HTERT RPE-1 (cell line): Measurements from ENCODE around the gene CSNK1G2.

Source experiments
- in situ Hi-C: fragments of 300-500 bp; cut with MboI; formaldehyde crosslinking; loops from 4 replicates; pipeline ENCODE4 v1.14.3; 2020; ENCODE audit warnings: low sequenced_read_pairs

Gene CSNK1G2

DNA sequence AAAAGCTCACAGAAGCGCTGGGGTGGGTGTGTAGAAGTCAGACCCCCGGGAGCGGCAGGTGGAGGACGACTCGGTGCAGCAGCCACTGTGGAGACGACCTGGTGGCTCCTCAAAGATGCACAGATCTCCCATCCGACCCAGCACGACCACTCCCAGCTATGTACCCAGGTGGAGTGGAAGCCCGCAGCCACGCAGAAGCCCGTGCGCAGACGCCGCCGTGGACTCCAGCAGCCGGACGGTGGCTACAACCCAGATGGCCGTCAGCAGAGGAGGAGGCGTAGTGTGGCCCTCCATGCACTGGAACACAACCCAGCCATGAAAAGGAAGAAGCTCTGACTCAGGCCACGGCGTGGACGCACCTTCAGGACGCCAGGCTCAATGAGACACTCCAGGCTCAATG, 21.7 kb downstream of the CSNK1G2 start:
- in situ Hi-C loops = no loop called here

DNA sequence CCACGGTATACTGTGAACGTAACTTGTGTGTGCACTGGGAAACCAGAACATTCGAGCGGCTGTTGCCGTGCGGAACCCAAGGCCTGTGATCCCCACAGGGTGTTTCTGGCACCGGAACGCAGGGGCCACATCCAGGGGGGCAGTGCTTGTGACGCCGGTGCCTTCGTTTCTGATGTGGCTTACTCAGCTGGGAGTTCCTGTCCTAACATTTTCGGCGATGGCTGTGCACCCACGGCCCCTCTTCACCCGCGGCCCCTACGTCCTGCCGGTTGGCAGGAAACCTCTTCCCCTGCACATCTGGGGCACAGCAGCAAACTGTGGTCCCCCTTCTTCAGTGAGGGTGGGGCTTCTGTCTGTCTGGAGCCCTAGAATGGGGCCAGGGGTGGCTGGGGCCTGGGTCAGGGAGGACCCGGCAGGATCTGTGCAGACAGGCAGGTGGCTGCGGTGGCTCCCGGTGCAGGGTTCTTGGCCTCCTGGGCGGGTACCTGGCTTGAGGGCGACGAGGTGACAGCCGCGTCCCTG, 26.2 kb downstream of the CSNK1G2 start:
- in situ Hi-C loops = no loop called here

DNA sequence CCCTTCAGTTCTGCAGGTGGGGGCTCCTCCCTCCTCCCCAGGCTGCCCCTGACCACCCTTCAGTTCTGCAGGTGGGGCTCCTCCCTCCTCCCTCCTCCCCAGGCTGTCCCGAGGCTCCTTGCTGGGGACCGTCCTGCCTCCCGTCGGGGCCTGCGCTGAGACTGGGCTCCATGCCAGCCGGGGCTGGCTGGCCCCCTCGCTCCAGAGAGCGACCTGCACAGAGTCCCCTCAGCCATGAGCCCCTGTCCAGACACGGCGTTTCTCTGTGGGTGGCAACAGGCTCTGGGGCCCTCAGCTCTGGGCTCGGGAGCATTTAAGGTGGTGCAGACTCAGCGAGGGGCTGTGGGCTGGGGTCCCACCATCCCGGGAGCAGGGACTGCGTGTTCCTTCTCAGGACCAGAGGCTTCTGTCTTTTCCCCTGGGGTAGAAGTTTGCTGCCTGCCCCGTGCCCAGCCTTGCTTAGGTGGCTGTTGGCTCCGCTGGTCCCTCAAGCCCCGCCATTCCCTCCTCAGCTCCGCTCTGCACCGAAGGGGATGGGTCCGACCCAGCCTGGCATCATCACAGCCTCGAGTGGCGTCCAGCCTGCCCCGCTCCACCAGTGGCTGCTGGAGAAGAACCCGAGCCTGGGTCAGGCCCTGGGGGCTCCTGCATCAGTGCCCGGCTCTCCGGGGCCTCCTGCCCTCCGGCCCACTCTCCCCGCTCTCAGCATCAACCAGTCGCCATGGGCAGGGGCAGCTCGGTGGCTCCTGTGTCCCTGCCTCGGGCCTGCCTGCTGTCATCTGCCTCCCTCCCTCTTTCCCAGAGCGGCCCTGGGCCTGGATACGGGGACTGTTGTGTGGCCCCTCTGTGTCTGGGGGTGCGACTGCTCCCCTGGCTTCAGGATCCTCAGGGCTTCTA, 27.6 kb downstream of the CSNK1G2 start:
- in situ Hi-C loops = no loop called here

- in situ Hi-C loops = no loop called here
Measured at GRCh38 chr19:1969176-1970002, 28.4 kb downstream of the CSNK1G2 start.

DNA sequence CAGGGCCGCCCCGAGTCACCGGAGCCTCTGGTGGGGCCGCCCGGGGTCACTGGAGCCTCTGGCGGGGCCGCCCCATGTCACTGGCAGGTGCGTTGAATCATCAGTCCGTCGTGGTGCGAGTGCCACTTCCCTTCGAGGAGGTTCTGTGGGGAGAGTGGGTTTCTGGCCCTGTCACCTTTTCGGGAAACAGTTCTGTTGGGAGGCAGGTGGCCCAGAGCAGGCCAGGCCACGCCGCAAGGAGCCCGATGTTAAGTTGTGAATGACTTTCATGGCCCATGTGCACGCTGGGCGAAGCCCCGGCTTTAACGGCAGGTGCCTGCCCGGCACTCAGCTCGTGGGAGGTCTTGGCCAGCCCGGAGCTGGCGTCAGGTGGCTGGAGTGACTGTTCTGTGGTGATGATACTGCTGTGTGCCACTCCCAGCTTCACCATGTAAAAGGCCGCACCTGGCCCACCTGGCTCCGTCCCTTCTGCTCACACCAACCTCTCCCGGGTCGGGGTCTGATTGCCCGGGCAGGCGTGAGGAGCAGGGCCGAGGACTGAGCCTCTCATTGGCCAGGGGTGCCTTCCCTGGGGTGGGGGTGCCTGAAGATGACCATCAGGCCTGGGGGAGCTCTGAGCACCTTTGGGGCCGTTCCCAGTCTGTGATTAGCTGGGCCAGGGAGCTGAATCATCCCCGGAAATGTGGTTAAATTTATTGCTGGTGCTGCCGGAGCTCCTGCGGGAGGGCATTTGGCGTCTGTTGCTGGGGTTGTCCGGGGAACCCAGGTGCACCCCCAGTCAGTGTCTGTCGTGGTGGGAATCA, 29.2 kb downstream of the CSNK1G2 start:
- in situ Hi-C loops = no loop called here

DNA sequence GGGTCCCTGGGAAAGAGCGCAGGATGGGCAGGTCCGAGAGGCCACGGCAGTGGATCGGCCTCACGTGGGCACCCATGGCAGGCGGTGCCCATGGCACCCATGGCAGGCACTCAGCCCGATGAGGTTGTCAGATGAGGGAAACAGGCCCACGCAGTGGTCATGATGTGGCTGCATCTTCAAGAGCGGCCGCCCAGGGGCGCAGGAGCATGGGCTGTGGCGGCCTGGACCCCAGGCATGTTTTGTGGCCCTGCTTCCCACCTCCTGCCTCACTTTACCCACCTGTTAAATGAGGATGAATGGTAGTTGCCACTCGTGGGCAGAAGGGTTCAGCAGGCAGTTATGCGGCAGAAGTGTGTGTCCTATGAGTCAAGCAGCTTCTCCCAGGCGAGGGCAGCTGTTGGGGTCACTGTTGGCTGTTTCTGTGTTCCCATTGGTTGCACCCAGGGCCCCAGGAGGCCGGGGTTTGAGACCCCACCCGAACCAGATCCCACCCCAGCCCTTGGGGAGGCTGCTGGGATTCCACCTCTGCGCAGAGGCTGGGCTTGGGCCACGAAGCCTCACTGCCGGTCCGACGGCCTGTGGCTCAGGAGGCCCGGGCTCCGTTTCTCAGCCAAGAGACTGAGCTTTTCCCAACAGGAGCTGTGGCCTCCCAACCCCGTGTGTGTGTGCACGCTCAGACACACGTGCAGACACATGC, 30.0 kb downstream of the CSNK1G2 start:
- in situ Hi-C loops = no loop called here

DNA sequence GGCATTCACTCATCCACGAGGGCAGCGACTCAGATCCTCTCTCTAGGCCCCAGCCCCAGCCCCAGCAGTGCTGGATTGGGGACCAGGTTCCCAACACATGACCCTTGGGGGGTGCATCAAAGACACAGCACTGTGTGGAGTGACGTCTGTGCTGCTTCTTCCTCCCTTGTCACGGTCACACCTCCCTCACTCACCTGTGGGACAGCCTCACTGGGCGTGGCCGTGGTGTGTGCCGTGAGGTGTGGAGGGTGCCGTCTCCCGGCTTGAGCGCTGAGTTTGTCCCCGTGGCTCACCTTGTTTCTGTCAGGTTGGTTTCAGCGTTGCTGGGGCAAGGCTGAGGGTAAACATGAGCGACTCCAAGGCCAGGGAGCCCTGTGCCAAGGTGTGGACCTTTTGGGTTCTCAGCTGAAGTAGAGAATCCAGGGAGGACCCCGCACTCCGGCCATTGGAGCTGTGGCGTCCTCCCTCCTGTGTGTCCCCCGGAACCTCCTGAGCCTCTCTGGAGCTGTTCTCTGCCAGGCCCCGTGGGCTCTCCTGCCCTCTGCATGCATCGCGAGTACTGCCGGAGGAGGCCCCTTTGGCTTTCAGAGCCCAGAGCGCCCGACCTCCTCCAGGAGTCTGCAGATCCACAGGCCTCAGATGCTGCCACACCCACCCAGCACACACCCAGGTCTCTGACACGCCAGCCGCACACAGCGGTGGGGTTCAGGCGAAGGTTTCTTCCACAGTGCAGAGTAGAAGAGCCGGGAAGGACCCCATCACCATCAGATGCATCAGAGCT, 33.6 kb downstream of the CSNK1G2 start:
- in situ Hi-C loops = no loop called here

GRCh38 chr19:1975162-1975480, 34.1 kb downstream of the CSNK1G2 start:
- in situ Hi-C loops = no loop called here

DNA sequence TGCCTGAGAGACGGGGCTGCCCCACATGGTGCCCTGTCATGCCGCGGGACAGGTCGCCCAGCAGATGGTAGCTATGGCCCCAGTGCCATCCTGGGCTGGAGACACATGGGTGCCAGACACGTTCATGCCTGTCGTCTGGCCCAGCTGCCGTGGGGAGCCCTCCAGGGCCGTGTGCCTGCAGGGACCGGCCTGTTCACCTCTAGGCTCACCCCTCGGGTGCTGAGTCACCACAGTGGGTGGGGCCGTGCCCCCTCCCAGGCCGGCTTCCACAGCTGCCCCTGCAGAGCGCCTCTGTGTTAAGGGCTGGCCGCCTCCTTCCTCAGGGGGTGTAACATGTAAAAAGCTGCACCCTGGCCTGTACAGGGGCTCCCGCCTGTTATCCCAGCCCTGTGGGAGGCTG, 36.1 kb downstream of the CSNK1G2 start:
- in situ Hi-C loops = no loop called here

GRCh38 chr19:1978346-1978894, 37.4 kb downstream of the CSNK1G2 start:
- in situ Hi-C loops = no loop called here

DNA sequence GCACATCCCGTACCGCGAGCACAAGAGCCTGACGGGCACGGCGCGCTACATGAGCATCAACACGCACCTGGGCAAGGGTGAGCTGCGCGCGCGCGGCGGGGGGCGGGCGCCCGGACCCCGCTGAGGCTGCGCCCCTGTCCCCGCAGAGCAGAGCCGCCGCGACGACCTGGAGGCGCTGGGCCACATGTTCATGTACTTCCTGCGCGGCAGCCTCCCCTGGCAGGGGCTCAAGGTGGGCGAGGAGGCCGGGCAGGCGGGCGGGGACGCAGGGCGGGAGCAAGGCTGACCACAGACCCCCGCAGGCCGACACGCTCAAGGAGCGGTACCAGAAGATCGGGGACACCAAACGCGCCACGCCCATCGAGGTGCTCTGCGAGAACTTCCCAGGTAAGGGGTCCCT, 38.0 kb downstream of the CSNK1G2 start:
- in situ Hi-C loops = no loop called here

GRCh38 chr19:1979642-1980041, 38.7 kb downstream of the CSNK1G2 start:
- in situ Hi-C loops = no loop called here

DNA sequence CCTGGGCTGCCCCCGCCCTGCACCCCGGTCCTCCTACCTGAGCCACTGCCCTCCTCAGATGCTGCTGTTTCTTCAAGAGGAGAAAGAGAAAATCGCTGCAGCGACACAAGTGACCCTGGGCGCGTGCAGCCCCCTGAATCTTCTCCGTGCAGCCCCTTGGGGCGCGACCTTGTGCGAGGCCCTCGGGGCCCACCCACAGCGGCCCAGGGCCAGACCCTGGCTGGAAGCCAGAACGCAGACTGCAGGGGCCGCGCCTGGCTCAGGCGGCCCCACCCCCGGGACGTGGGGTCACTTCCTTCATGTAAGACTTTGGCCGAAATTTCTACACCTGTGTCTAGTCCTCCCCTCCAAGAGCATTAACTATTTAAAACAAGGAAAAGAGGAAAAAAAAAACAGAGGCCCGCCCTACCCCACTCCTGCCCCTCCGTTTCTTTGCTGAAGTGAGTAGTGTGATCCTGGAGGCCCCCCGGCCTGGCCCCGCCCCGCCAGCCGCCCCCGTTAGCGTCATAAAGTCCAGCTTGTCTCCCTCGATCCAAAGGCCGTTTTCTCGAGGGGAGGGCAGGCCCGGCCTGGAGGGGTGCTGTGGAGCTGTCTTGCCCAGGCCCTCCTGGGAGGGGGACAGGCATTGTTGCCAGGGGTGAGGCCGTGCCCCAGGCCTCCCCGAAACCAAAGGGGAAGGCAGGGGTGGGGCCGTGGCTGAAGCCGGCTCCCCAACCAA, 39.3 kb downstream of the CSNK1G2 start:
- in situ Hi-C loops = no loop called here

- in situ Hi-C loops = no loop called here
Measured at GRCh38 chr19:1980809-1981181, 39.8 kb downstream of the CSNK1G2 start.

GRCh38 chr19:1981253-1981652, 40.3 kb downstream of the CSNK1G2 start:
- in situ Hi-C loops = no loop called here

GRCh38 chr19:1984357-1984756, 43.4 kb downstream of the CSNK1G2 start:
- in situ Hi-C loops = no loop called here

DNA sequence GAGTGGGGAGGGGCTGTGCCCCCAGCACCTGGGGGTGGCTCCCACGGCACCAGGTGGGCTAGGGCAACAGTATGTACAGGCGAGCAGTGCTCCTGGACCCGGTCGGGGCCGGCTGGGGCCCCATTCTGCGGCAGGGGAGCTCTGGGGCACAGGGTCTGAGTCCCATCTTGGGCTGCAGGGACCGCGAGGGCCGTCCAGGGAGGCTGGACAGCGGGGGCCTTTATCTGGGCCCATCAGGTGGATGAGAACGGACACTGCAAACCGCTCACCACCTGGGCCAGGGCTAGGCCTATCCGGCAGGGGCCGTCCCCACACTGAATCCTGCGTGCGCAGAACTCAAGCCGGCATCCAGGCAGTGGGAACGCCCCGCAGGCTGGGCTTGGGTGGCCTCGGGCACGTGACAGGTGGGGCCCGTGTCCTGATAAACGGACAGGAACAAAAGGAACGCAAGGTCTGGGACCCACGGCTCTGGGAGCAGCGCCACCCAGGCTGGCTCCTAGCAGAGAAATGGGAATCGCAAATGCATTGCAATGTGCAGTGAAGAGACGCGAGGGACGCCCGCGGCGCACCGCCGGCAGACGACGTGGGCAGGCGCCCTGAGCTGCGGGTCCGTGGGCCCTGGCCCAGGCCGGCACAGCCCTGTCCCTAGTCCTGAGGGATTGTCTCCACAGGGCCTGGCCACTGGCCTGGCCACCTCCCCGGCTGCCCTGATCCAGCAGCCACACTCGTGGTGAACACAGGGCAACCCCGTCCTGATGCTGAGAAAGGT, 44.8 kb downstream of the CSNK1G2 start:
- in situ Hi-C loops = no loop called here
